ENCODE measurements around the gene RGS7.

DNA sequence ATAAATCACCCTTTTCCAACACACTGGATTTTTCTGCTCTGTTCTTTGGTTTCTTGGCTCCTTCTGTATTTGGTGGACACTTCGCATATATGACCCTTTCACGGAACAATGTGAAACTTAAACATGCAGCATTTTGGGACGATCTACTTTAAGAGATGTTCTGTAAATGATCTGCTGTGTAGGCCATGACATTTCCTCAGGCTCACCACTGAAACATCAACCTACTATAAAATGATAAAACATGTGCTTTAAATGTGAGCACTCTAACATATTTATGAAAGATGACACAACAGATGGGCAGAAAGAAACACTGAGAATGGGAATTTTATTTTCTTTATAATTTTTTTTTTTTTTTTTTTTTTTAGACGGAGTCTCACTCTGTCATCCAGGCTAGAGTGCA is 428.7 kb downstream of the RGS7 start:
- TF ChIP-seq CTCF (IDR thresholded peaks at IDR 0.05) (no peak), POLR2A (IDR thresholded peaks at IDR 0.05) (no peak)

All from Peyer's patch (tissue), 4 donors.